GM21381 (cell line): ENCODE data around the gene BICDL1.

ENCODE experiments used
- ATAC-seq: cut with Tn5 transposase; IDR thresholded peaks from one replicate; pipeline ENCODE4 v1.9.1; 2021; ENCODE audit warnings: mild to moderate bottlenecking, moderate library complexity; ENCODE audit not compliant: unreplicated experiment

BICDL1 gene

DNA sequence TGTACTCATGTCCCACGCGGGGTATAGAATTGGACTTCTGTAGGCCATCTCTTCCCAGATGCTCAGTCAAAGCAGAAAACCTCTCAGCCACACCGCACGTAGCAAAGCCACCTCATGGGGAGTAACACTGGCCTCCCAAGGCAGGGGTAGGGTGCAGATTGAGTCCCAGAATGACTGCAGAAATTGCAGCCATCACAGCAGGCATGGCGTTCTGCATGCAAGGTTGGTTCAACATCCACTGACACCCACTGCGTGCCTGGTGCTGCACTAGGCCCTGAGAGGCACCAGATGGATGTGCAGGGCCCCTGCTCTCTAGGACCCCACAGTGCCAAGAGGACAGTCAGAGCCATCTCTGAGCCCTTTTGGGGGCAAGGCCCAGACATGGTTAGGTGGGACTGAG lies 87.6 kb downstream of the BICDL1 start:
- no peak for ATAC-seq

GRCh38 chr12:120077260-120077659 lies 88.2 kb downstream of the BICDL1 start:
- ATAC-seq: no peak

- ATAC-seq: no peak
These were observed 89.8 kb downstream of the BICDL1 start for GRCh38 chr12:120078868-120079267.

GRCh38 chr12:120079411-120080400 lies 90.7 kb downstream of the BICDL1 start:
- ATAC-seq: no peak

- ATAC-seq: no peak
These were observed 92.6 kb downstream of the BICDL1 start for GRCh38 chr12:120081641-120082040.

DNA sequence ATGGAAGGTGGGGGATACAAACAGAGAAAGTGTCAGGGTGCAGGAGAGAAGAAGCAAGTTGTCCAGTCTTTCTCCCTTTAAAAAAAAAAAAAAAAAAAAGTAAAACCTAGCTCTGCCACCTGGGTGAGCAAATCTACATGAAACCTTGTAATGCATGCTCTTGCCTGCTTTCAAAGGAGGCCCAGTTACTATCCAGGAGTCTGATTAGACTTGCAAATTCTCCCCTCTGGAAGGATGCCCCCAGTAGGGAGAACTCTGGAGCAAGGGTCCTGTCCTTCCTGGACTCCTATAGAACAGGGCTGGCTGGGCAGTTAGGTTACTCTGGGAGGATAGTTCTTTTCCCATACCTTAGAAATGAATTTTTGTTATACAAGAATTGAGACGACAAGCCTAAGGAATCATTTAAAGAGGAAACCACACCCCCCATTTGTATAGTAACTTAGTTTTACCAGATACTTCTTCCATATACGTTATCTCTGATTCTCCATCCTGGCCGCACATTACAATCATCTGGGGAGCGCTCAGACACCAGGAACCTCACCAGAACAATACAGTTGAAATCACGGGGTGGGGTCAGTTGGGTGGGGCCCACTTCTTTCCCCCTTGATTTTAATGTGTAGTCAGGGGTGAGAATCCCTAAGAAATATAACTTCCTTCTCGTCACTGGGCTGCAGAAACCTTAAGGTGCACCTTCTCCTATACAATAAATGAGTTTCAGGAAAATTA lies 97.0 kb downstream of the BICDL1 start:
- ATAC-seq: no peak

- peak; percentile 98 for ATAC-seq
These were observed 98.0 kb downstream of the BICDL1 start for GRCh38 chr12:120086801-120087621.

- no peak for ATAC-seq
These were observed 100.1 kb downstream of the BICDL1 start for GRCh38 chr12:120089105-120089504.

GRCh38 chr12:120089796-120090195 lies 100.8 kb downstream of the BICDL1 start:
- no peak for ATAC-seq

DNA sequence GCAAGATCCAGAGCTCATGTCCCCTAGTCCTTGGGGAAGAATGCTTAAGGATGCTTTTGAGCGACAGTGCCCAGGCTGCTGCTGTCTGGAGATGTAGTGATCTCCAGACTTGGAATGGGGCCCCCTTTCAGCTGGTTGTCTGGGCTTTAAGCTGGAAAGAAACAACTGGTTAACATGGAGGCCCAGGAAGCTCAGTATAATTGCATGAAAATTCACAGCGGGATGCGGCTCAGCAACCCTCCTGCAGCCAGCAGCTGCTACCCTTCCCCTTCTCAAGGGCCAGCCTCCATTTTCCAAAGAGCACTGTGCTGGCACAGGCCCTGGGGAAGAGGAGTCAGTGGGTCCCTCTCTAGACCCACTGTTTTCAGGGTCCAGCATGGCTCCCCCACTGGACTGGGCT lies 101.2 kb downstream of the BICDL1 start:
- ATAC-seq: no peak

DNA sequence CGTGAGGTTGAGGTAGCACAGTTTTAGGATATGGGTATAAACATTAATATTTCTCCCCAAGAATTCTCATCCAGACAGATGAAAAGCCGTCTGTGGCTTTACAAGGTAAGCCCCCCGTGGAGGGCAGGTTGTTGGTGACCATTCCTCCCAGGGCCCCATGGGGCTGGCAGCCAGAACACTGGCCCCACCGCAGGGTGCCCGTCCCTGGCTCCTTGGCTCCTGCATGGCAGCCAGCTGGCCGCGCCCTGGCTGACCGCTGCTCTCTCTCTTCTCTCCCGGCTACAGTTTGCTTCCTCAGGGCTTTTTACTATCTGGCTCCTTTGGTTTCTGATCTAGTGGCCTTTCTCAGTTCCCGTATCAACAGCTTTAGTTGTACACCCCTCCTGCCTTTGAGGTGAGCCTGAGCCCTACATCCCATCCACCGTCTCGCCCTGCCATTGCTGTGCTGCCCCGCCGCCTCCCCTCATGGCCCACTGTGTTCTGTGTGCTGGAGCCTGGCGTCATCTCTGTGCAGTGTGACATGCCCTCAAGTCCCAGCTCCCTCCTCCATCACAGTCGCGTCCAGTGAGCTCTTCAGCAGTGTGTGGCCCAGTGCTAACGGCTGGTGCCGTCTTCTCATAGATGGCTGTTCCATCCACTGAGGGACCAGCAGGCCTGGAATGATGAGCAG lies 101.7 kb downstream of the BICDL1 start:
- no peak for ATAC-seq

- no peak for ATAC-seq
These were observed 102.5 kb downstream of the BICDL1 start for GRCh38 chr12:120091371-120092090.

GRCh38 chr12:120092551-120093335 lies 103.7 kb downstream of the BICDL1 start:
- no peak for ATAC-seq

- ATAC-seq: no peak
These were observed 104.2 kb downstream of the BICDL1 start for GRCh38 chr12:120093336-120093591.

DNA sequence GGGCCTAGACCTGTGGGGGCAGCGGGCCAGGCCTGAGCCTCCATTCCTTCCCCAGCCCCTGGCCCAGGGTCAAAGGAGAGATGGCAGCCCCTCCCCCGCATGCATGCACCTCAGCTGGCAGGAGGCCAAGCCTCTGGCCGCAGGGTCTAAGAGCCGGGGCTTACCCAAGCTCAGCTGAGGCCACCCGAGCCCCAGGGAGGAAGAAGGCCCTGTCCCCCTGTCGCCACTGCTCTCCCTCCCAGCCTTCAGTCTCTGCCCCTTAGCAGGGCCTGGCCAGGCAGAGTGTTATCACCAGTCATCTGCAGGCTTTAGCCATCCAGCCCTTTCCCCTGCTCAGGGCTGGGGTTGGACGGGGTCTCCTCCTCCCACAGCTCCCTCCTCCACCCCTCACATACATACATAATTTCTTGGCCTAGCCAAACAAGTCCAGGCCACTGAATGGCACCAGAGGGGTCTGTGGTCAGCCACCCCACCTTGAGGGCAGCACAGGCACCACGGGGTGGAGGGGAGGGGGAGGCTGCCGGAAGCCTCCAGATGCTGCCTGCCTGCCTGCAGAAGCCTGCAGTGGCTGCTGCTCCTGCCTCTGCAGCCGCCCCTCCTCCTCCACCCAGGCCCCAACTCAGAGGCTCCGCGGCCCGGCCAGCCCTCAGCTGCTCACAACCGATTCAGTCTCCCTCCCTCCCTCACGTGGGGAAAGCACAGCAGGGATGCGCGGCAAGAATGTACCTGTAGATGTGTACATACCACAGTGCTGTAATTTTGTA lies 104.7 kb downstream of the BICDL1 start:
- ATAC-seq: no peak

- ATAC-seq: no peak
These were observed 105.4 kb downstream of the BICDL1 start for GRCh38 chr12:120094485-120094884.

- ATAC-seq: no peak
These were observed 106.3 kb downstream of the BICDL1 start for GRCh38 chr12:120095331-120095730.

DNA sequence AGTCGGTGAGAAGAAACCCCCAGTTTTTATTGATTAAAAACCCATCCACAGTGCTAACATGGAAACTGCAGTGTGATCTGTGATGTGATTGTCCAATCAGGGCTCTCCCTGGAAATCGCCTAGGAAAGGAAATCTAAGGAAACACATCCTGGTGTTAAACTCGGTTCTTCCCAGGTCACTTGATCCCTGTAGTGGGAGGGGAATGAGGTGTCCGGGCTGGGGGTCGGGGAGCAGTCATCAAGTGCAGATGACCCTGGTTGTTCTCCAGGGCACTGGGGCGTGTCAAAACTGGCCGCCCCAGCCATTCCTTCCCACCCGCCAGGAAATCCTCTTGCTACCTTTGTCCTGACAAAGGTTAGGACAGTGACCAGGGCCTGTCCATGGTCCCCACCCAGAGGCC lies 106.7 kb downstream of the BICDL1 start:
- ATAC-seq: no peak
